ENCODE data around the gene MYO5A. TPM values are rescaled to one million over a fixed set of nuclear protein-coding genes. Genes with fewer than 3 reads are reported as not detected.

MYO5A gene
- total and polyA plus RNA-seq, 8 donors: 2.4 to 11.9 (median 8.1) TPM

DNA sequence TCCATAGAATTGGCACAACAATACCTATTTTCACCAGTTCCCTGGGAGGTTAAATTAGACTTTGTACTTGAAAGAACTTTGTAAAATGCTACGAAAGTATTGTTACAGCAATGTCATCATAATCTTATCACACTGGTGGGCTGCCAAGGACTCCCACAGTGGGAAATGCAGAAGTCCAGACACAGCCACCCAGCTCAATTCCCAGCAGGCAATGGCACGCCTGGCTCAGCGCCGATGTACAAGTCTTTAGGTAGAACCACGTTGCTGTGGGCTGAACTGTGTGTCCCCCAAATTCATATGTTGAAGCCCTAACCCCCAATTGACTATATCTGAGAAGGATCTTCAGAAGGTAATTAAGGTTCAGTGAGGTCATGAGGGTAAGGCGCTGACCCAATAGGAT lies 245.4 kb downstream of the MYO5A start:
- H3K27ac ChIP-seq: peak overlapping the region in 3 of 4 donors; percentile 8 to 61 (median 53)
- H3K27me3 ChIP-seq: no peaks in the 10 kb centered on the region
- TF ChIP-seq, protein P1, sequence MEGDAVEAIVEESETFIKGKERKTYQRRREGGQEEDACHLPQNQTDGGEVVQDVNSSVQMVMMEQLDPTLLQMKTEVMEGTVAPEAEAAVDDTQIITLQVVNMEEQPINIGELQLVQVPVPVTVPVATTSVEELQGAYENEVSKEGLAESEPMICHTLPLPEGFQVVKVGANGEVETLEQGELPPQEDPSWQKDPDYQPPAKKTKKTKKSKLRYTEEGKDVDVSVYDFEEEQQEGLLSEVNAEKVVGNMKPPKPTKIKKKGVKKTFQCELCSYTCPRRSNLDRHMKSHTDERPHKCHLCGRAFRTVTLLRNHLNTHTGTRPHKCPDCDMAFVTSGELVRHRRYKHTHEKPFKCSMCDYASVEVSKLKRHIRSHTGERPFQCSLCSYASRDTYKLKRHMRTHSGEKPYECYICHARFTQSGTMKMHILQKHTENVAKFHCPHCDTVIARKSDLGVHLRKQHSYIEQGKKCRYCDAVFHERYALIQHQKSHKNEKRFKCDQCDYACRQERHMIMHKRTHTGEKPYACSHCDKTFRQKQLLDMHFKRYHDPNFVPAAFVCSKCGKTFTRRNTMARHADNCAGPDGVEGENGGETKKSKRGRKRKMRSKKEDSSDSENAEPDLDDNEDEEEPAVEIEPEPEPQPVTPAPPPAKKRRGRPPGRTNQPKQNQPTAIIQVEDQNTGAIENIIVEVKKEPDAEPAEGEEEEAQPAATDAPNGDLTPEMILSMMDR (IDR thresholded peaks at IDR 0.05): no peak
- H3K4me3 ChIP-seq: no peak overlapping the region
- H3K9me3 ChIP-seq: no peaks in the 10 kb centered on the region
- peak in 3 of 4 donors; percentile 28 to 32 (median 31) for ATAC-seq
- 41 to 44% methylated on average over 6 of the region's 6 CpGs for WGBS, 2 donors
- H3K4me1 ChIP-seq: peaks cover 44 to 60% (median 47%) of the 10 kb centered on the region in 3 donors
- FAIRE-seq: no peak
- peak in 3 of 6 donors; percentile 57 to 74 (median 69) for DNase-seq
- intact Hi-C loops (cut with DNase I): no loop called here
- H3K36me3 ChIP-seq: peaks cover 0 to 13% (median 12%) of the 10 kb centered on the region in 3 donors

DNA sequence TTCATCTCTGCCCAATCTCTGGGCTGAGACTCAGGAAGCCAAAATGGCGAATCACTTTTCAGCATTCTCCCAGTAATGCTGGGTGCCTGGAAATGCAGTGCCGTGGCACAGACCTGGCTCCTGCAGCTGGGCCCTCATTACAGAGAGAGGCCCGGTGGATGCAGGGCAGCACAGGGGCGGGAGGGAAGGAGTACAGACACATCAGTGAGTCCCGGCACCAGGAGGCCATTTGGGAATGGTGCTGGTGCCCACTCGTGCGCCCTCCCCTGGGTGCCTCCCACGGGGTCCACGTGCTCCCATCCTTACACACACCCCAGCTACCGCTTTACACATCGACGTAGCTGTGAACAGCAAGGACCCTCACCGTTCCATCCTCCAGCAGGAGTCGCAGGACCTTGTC lies 246.3 kb downstream of the MYO5A start:
- TF ChIP-seq, protein P1 (IDR thresholded peaks at IDR 0.05): no peak
- intact Hi-C loops (cut with DNase I): no loop called here
- Histone ChIP-seq H3K4me1 (peaks cover 36 to 52% (median 39%) of the 10 kb centered on the region in 3 donors), H3K27me3 (no peaks in the 10 kb centered on the region), H3K36me3 (peaks cover 0 to 20% (median 19%) of the 10 kb centered on the region in 3 donors), H3K9me3 (no peaks in the 10 kb centered on the region), H3K4me3 (no peak overlapping the region), H3K27ac (peak overlapping the region in 3 of 4 donors; percentile 8 to 61 (median 53))
- no peak for ATAC-seq
- no peak for FAIRE-seq
- no peak for DNase-seq
- 66 to 71% methylated on average over 14 of the region's 14 CpGs for WGBS, 2 donors

DNA sequence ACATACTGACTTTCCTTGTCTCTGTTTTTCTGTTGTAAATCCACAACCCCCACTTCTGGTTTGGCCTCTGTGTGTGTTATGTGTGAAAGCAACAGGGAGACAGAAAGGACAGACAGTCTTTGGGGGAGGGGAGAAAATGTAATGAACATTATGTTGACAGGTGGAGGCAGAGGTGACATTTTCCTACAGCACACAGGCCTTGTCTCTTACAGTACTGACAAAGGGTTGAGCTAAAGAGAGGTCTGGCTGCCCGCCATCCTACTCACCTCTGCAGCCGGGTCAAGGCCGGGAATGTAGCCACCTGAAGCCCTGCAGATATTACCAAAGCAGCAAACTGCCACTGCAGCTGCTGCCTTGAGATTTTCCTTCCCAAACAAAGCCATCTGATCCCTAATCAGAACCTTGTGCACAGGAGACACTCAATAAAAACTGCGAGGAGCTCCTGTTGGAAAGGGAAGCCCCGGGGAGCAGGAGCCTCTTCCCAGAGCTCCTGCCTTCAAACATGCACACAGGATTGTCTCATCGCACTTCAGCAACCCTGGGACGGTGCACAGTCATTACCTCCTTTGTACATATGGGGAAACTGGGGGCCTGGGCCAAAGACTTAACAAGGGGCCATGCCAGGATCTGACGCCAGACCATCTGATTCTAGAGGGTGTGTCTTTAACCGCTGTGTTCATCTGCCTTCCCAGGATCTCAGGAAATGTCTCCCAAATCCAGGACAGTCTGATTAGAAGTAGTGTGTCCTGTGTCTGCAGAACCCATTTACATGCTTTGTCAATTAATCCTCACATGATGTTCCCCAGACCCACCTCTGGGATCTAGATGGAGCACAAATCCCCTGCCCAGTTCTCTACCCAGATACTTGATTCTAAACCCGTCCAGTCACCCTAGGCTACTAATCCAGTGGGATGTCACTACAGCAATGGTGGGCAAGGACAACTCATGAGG lies 247.3 kb downstream of the MYO5A start:
- Histone ChIP-seq H3K9me3 (no peaks in the 10 kb centered on the region), H3K4me3 (no peak overlapping the region), H3K4me1 (peaks cover 31 to 46% (median 32%) of the 10 kb centered on the region in 3 donors), H3K27me3 (no peaks in the 10 kb centered on the region), H3K36me3 (peaks cover 0 to 31% (median 26%) of the 10 kb centered on the region in 3 donors), H3K27ac (peak overlapping the region; percentile 13 to 61 (median 46))
- DNase-seq (peak in 4 of 6 donors; percentile 62 to 83 (median 72)), FAIRE-seq (no peak), ATAC-seq (peak; percentile 58 to 78 (median 70))
- 25 to 33% methylated on average over 10 of the region's 10 CpGs for WGBS, 2 donors
- TF ChIP-seq, protein P1 (IDR thresholded peaks at IDR 0.05): no peak
- intact Hi-C loops (cut with DNase I): no loop called here

DNA sequence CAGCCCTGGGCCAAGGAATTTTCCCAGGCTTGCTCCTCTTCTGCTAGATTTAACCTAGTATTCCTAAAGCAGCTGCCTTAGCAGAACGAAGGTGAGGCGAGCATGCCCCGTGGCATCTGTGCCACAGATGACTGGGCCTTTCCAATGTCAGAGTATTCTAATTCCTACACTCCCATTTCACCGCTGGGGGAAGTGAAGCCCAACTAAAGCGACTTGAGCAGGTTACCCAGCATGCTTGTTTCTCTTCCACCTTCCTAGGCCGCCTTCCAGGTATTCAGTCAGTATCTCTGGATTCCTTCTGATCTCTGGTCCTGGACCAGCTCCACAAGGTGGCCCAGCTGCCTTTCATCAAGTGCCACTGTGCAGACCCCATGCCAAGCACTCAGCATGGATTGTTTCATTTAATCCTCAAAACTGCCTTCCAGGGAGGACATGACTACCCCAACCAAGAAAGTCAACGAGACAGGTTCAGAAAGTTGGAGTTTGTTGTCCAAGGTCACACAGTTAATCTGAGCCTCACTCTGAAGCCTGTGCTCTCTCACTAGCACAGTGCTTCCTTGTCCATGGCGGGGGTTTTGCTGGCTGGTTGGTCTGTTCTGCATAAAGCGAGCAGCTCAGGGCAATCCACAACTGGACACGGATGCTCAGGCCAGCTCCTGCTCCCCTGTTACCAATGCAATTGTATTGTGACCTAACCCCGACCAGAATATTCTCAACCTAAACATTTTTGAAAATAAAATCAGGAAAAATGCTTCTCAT lies 248.2 kb downstream of the MYO5A start:
- DNase-seq: peak in 3 of 6 donors; percentile 51 to 66 (median 64)
- WGBS, 2 donors: 36 to 48% methylated on average over 11 of the region's 11 CpGs
- intact Hi-C loops (cut with DNase I): no loop called here
- Histone ChIP-seq H3K4me3 (no peak overlapping the region), H3K4me1 (peaks cover 31 to 46% (median 32%) of the 10 kb centered on the region in 3 donors), H3K9me3 (no peaks in the 10 kb centered on the region), H3K27ac (peak overlapping the region in 3 of 4 donors; percentile 38 to 61 (median 53)), H3K36me3 (peaks cover 0 to 39% (median 26%) of the 10 kb centered on the region in 3 donors), H3K27me3 (no peaks in the 10 kb centered on the region)
- TF ChIP-seq, protein P1 (IDR thresholded peaks at IDR 0.05): peak in 1 of 4 donors; percentile 11
- no peak for FAIRE-seq
- peak; percentile 66 to 77 (median 75) for ATAC-seq
